Frontal cortex (tissue), 4 donors: Measurements from ENCODE around the gene FAM171A1. TPM values are rescaled to one million over a fixed set of nuclear protein-coding genes. Genes with fewer than 3 reads are reported as not detected.
"Not testable (repeated sequence)": the region's sequence is repeated elsewhere in the genome, so short reads cannot be mapped to it uniquely, and the experiment has no call there.

Experiments used
- DNase-seq, 2 donors: peaks; one replicate each; pipeline ENCODE4 v3.0.0; 2012; ENCODE audit warnings: low spot score in 2 of 2
- FAIRE-seq: peaks from 2 replicates; lab custom pipeline; 2012; peaks lifted over from hg19 to GRCh38; lab: Jason Lieb, UNC
- total RNA-seq: library from RNA; depleted of rRNA; stranded (reverse); fragments of >200 nt; gene quantifications from one replicate; pipeline ENCODE4 v1.2.3, GENCODE V29; 2014
- donor health status: control.
- donor health status: control.
- donor health status: control.

FAM171A1 gene
- total RNA-seq, 1 donor from 2014 or later: 23.6 TPM

- FAIRE-seq: no peak
- DNase-seq: no peak
Measured at GRCh38 chr10:15224948-15225347, 146.1 kb downstream of the FAM171A1 start.

DNA sequence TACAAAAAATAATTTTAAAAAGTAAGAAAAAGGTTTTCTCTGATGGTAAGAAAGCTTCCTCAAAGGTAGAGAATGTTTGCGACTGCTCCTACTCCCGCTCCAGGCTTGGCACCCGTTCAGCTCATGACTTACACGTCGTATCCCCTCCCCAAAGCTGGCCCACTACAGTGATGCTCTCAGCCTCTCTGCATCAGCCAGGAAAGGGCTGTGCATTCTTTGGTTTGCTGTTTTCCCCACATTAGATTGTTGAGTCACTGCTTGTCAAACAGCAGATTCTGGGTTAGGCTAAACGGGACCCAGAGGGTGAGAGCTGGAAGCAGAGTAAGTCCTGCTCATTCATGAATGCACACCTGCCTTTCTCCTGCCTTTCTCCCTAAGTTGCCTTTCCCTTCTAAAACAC is 147.9 kb downstream of the FAM171A1 start:
- DNase-seq (no peak), FAIRE-seq (no peak)

GRCh38 chr10:15222511-15222910 is 148.6 kb downstream of the FAM171A1 start:
- FAIRE-seq (no peak), DNase-seq (peak in 1 of 2 donors; percentile 49)

DNA sequence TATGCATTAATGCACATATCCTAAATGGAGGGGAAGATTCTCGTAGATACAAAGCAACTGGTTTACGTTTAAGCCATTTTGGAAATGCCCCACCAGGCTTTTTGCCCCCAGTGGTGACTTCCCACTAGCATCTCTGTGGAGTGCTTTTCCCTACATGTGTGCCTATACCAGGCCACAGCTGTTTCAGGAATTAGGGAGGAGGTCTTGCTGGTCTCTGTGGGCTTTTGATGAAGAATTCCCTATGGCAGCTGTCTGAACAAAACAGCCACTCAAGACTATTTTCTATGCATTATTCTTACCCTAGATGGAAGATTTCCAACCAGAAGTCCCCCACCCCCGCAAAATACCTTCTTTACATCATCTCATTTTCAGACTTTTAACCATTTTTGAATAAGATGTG is 150.6 kb downstream of the FAM171A1 start:
- DNase-seq (no peak), FAIRE-seq (no peak)

GRCh38 chr10:15216700-15217099 is 154.4 kb downstream of the FAM171A1 start:
- no peak for FAIRE-seq
- DNase-seq: no peak

GRCh38 chr10:15214237-15214636 is 156.9 kb downstream of the FAM171A1 start:
- FAIRE-seq: no peak

GRCh38 chr10:15213461-15213861 is 157.6 kb downstream of the FAM171A1 start:
- DNase-seq (no peak), FAIRE-seq (no peak)

More at GRCh38 chr10:15214237-15214636, 156.9 kb downstream of the FAM171A1 start:
- DNase-seq: no peak

DNA sequence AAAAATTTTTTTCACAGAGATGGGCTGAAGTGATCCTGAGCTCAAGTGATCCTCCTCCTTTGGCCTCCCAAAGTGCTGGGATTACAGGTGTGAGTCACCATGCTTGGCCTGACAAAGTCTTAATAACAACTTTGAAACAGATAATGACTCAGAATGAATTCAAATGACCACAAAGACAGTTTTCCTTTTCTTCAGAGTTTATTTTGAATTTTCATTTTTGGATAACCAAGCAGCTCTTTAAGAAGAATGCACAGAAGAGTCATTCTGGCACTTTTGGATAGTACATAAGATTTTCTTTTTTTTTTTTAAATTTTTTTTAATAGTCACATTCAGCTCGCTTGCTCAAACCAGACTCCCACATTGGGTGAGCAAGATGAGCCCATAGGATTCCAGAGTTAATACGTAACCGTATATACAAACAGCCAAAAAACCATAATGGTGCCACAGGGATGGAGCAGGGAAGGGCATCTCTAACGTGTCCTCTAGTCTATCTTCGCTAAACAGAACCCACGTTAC is 159.6 kb downstream of the FAM171A1 start:
- DNase-seq (no peak), FAIRE-seq (no peak)

- no peak for DNase-seq
- FAIRE-seq: no peak
Measured at GRCh38 chr10:15210521-15210920, 160.6 kb downstream of the FAM171A1 start.

GRCh38 chr10:15209827-15210509 is 161.1 kb downstream of the FAM171A1 start:
- DNase-seq (peak; percentile 70 to 76), FAIRE-seq (no peak)

DNA sequence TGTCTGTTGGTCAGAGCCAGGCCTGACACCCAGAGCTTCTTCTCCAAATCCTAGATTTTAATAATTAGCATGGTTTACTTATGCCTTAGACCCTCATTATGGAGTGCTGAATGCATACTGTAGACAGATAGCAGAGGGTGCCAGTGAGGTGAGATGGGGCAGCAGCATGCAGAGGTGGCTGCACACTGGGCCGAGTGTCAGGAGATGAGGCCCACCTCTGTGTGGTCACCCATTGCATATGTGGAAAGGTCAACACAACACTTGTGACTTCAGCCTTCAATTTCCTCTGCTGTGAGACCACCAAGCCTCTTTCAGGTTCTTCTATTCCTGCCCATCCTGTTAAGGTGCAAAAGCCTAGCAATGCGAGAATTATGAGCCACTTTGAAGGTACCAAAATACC is 162.9 kb downstream of the FAM171A1 start:
- FAIRE-seq (no peak), DNase-seq (no peak)

GRCh38 chr10:15207410-15207809 is 163.7 kb downstream of the FAM171A1 start:
- not testable (repeated sequence) for DNase-seq, FAIRE-seq

- DNase-seq (no peak), FAIRE-seq (no peak)
Measured at GRCh38 chr10:15202639-15203038, 168.4 kb downstream of the FAM171A1 start.

GRCh38 chr10:15202301-15202621 is 168.8 kb downstream of the FAM171A1 start:
- not testable (repeated sequence) for FAIRE-seq, DNase-seq

- FAIRE-seq (no peak), DNase-seq (no peak)
Measured at GRCh38 chr10:15201589-15202300, 169.3 kb downstream of the FAM171A1 start.

DNA sequence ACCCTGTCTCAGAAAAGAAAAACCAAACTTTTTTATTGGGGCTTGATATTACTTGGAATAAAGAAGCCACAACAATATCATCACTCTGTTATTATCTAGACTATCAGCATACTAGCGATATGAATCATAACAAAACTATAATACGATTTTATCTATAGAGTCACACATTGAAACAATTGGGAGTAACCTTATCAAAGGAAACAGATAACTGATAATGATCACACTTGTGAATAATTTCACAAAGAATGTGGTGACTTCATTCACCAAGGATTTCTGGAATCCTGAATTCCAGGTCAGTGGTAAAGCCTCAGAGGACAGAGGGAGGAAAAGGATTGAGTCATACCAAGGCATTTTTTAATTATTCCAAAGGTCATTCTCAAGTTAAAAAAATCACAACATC is 170.5 kb downstream of the FAM171A1 start:
- no peak for FAIRE-seq

GRCh38 chr10:15197911-15198310 is 173.2 kb downstream of the FAM171A1 start:
- DNase-seq: no peak

More for the DNA sequence above, 170.5 kb downstream of the FAM171A1 start:
- no peak for DNase-seq

DNA sequence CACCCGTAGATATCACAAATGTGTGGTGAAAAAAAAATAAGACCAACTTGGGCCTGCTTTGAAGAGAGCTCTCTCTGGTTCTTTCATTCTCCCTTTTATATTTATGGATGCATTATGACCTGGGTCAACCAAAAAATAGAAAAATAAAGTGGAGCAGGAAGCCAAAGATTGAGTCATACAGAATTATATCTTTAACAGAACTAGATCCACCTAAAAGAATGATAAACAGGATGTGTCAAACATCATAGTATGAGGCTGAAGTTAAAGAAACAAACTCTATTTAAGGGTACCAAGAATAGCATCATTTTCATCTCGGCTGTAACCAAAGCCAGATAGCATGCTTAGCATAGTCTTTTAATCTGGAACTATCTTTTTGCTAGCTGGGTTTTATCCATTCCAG is 173.8 kb downstream of the FAM171A1 start:
- no peak for FAIRE-seq
- DNase-seq: no peak

More at GRCh38 chr10:15197911-15198310, 173.2 kb downstream of the FAM171A1 start:
- FAIRE-seq: no peak

- DNase-seq (no peak), FAIRE-seq (no peak)
Measured at GRCh38 chr10:15196021-15196834, 174.9 kb downstream of the FAM171A1 start.

DNA sequence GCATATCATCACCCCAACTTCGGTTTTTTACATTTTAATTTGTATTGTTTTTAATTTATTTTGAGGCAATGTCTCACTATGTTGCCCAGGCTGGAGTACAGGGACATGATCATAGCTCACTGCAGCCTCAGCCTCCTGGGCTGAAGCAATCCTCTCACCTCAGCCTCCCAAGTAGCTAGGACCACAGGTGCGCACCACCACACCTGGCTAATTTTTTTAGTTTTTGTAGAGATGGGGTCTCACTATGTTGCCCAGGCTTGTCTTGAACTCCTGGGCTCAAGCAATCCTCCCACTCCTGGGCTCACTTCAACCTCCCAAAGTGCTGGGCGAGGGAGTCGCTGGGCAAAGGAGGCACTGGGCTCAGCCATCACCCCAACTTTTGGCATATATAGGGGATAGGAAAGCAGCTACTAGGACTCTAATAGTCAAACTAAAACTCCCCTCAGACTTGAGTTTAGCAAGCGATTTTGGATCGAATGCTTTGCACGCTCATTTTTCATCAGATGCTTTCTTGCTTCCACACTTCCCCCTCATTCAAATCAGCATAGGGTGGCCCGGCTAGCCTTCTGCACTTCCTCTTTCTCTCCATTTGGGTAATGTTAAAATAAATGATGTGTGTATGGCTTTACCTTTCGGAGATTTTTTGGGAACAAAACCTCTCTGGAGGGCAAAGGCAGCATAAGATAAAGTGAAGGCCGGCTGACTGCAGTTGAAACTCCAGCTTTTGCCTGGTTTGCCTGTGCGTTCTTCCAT is 181.8 kb downstream of the FAM171A1 start:
- DNase-seq (no peak), FAIRE-seq (no peak)
